ENCODE measurements around the gene RANBP3. TPM values are rescaled to one million over a fixed set of nuclear protein-coding genes. Genes with fewer than 3 reads are reported as not detected.
"Not testable (repeated sequence)": the region's sequence is repeated elsewhere in the genome, so short reads cannot be mapped to it uniquely, and the experiment has no call there.

Gene RANBP3
- total RNA-seq, 1 donor from 2014 or later: 76.6 TPM

- intact Hi-C loops (cut with micrococcal nuclease): no loop called here
Observed at GRCh38 chr19:5971714-5972354, 6.1 kb downstream of the RANBP3 start.

GRCh38 chr19:5969476-5969875 is 8.5 kb downstream of the RANBP3 start:
- ATAC-seq (no peak), DNase-seq (no peak)
- intact Hi-C loops (cut with micrococcal nuclease): no loop called here

More at GRCh38 chr19:5971714-5972354, 6.1 kb downstream of the RANBP3 start:
- DNase-seq (no peak), ATAC-seq (no peak)

- DNase-seq: no peak
- intact Hi-C loops (cut with micrococcal nuclease): no loop called here
- ATAC-seq: peak; percentile 6
Observed at GRCh38 chr19:5968431-5969373, 9.2 kb downstream of the RANBP3 start.

GRCh38 chr19:5967994-5968430 is 9.9 kb downstream of the RANBP3 start:
- intact Hi-C loops (cut with micrococcal nuclease): no loop called here
- DNase-seq (peak; percentile 53), ATAC-seq (peak; percentile 66)

DNA sequence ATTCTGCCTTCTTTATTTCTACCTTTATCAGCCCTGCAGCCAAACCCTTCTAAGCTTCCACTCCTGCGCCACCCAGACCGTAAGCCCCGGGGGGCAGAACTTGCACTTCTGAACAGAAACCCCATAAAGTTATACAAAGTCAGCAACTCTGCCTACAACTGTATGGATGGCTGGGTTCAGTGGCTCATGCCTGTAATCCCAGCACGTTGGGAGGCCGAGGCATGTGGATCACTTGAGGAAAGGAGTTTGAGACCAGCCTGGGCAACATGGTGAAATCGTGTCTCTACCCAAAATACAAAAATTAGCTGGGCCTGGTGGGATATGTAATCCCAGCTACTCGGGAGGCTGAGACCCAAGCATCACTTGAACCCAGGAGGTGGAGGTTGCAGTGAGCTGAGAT is 10.4 kb downstream of the RANBP3 start:
- DNase-seq (no peak), ATAC-seq (no peak)
- intact Hi-C loops (cut with micrococcal nuclease): no loop called here

GRCh38 chr19:5966941-5967340 is 11.0 kb downstream of the RANBP3 start:
- intact Hi-C loops (cut with micrococcal nuclease): no loop called here
- DNase-seq (no peak), ATAC-seq (peak; percentile 25)

GRCh38 chr19:5966215-5966614 is 11.7 kb downstream of the RANBP3 start:
- ATAC-seq: peak; percentile 44
- no peak for DNase-seq
- intact Hi-C loops (cut with micrococcal nuclease): no loop called here

GRCh38 chr19:5964816-5965565 is 12.9 kb downstream of the RANBP3 start:
- intact Hi-C loops (cut with micrococcal nuclease): no loop called here
- ATAC-seq (no peak), DNase-seq (no peak)

DNA sequence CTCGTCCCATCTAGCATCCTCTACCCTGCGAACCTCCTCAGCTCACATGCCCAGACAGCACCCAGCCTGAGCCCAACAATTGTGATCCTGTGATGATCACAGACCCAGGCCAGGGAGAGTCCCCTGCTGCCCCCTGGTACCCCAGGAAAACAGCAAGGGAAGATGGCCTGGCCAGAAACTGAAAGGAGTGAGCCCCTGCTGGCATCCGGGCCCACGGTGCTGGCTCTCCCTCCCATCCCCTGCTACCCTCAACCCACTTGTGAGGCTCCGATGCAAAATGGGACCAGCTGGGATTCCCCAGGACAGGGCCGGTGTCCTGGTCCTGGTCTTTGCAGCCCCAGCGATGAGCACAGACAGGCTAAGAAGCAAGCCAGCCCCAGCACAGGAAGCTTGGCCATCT is 14.1 kb downstream of the RANBP3 start:
- intact Hi-C loops (cut with micrococcal nuclease): no loop called here
- ATAC-seq: no peak
- no peak for DNase-seq

- ATAC-seq; intact Hi-C loops (cut with micrococcal nuclease); DNase-seq: not testable (repeated sequence)
Observed at GRCh38 chr19:5963259-5963658, 14.7 kb downstream of the RANBP3 start.

DNA sequence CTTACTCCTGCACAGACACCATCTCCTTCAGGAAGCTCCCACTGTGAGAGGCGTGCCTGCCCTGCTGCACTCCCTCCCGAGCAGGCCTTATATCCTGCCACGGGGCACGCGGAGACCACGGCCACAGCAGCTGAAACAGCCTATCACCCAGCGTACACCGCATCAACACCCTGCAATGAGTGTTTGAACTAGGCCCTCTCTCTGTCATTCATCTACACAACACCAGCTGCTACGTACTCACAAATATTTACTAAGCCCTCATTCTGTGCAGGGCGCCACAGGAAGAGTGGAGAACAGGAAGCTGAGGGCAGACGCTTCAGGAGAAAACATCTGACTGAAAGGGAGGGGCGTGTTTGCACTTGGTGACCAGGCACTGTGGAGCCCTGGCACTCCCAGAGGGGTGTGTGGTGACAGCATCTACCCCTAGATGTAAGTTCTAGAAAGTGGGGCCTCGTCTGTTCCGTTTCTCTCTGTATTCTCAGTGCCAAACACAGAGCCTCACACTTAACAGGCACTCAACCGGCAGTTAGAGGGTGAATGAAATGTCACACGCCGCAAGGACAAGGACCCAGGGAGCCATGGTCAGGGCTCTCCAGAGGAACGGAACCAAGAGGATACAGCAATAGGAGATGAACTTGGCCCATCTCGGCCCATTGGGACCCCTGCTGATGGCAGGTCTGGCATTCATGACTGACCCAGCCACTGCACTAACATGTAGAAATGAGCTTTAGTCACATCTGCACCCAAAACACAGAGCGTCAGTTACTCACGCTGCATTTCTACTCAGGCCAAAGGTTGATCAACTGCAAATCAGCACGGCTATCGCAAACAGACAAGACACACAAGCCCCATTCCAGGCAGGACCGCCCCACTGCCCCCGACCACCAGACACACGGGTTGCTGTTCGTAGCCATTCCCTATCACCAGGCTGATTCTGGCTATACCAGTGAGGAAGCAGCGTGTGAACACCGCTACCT is 15.7 kb downstream of the RANBP3 start:
- intact Hi-C loops (cut with micrococcal nuclease): no loop called here
- peak; percentile 42 for ATAC-seq

GRCh38 chr19:5961641-5961968 is 16.3 kb downstream of the RANBP3 start:
- intact Hi-C loops (cut with micrococcal nuclease); DNase-seq; ATAC-seq: not testable (repeated sequence)

More for the DNA sequence above, 15.7 kb downstream of the RANBP3 start:
- DNase-seq: no peak

DNA sequence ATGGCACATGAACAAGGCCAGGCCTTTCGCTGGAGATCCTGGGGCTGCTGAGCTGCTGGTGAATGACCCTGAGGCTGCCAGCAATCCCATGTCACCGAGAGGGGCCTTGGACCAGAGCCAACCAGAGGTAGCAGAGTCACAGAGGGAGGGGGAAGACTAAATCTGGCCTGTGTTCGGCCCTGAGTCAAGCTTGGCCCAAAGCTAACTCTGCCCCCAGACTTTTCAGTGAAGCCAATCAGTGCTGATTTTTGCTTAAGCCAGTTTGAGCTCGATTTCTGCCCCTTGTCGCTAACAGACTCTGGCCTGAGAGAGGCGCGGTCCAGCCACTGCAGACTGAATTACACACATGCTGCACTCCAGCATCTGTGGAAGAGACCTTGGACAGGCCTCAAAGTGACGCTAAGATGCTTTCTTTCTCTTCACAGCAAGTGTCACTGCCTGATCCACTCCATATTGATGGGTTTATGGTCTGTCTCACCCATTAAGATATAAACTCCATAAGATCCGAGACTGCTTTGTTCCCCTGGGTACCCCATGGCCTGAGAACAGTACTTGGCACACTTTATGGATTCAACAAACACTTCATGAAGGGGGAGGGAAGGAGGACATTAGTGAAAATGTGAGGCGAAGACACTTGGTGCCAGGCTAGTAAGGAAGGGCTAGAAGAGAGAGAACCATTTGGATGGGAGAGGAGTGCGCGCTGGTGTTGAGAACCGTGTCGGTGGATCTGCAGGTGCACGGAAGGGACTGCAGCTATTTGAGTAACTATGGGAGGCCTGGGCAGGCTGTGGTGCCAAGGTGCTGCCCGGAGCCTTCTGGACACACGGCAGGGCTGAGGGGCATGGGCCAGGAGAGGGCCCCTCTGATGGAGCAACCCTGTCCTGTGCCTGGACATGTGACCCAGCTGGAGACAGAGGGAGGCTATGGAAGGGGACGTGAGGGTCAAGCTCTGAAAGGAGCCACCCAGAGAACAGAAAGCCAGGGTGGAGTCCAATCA is 17.6 kb downstream of the RANBP3 start:
- DNase-seq (peak; percentile 71), ATAC-seq (peak; percentile 46)
- intact Hi-C loops (cut with micrococcal nuclease): no loop called here

- DNase-seq: no peak
- intact Hi-C loops (cut with micrococcal nuclease): no loop called here
- ATAC-seq: no peak
Observed at GRCh38 chr19:5959260-5960004, 18.5 kb downstream of the RANBP3 start.

DNA sequence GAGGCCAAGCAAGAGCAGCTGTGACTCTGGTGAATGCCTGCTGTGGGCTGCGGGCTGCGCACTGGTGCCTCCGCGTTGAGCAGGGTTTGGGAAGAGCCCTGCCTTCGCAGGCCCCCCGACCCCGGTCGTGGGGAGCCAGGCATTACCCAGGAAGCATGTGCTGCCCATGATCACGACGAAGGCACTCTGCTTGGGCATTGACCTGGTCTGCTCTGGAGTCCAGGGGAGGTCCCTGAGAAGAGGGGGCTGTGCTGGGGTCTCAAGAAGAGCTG is 19.2 kb downstream of the RANBP3 start:
- no peak for ATAC-seq
- no peak for DNase-seq
- intact Hi-C loops (cut with micrococcal nuclease): no loop called here

GRCh38 chr19:5958074-5958850 is 19.7 kb downstream of the RANBP3 start:
- intact Hi-C loops (cut with micrococcal nuclease): no loop called here
- no peak for ATAC-seq
- DNase-seq: no peak
